HepG2 (cell line): ENCODE results near the gene TOMM40L. TPM values are rescaled to one million over a fixed set of nuclear protein-coding genes. Genes with fewer than 3 reads are reported as not detected.

ENCODE experiments used
- ATAC-seq: fragments of 200-7000 bp; cut with Tn5 transposase; 3 replicates; pipeline ENCODE4 v1.9.1; 2020; ENCODE audit warnings: mild to moderate bottlenecking, moderate library complexity
- BruUV-seq: library from RNA; stranded (reverse); fragments of 400-500 nt; replicated peaks from 2 replicates; lab custom pipeline; 2021; lab: Mats Ljungman, UMichigan
- CTCF ChIA-PET: fragments of 300-600 bp; formaldehyde crosslinking; extraction: SDS; loops from one replicate; lab custom pipeline; 2021; ENCODE audit warnings: low total read pairs, inconsistent platforms, low intra/inter-chr PET ratio; lab: Yijun Ruan, JAX
- POLR2A ChIA-PET: fragments of 350-600 bp; sonication (Branson Sonifier 250); formaldehyde crosslinking; loops from one replicate; lab custom pipeline; 2020; ENCODE audit warnings: antibody characterized with exemption, inconsistent platforms; lab: Yijun Ruan, JAX
- DNase-seq: peaks from one replicate; pipeline ENCODE4 v3.0.0-alpha.2; 2015; ENCODE audit warnings: low spot score
- FAIRE-seq: peaks from 3 replicates; lab custom pipeline; 2011; peaks lifted over from hg19 to GRCh38; lab: Jason Lieb, UNC
- H2AFZ ChIP-seq: one replicate; pipeline ENCODE4 v1.6.1; 2011; ENCODE audit warnings: low read length, inconsistent platforms
- H3K27ac ChIP-seq: fragments of 300-600 bp; 3 replicates; pipeline ENCODE4 v1.8.0; 2011; ENCODE audit warnings: mixed run types, mild to moderate bottlenecking, mixed read lengths, low read length, inconsistent platforms; ENCODE audit not compliant: insufficient read depth; ENCODE audit errors: extremely low read length
- H3K27me3 ChIP-seq, 2 experiments: fragments of 200-600 bp in 1 of 2; 2 replicates in 1 of 2; 3 replicates in 1 of 2; pipeline versions ENCODE4 v1.6.0 to v1.8.0; 2011; ENCODE audit warnings: low read length in 2 of 2, mild to moderate bottlenecking in 2 of 2, moderate library complexity in 2 of 2, inconsistent platforms in 1 of 2; ENCODE audit not compliant: insufficient read depth in 2 of 2, control insufficient read depth in 1 of 2
- H3K36me3 ChIP-seq, 2 experiments: fragments of 200-600 bp in 1 of 2; replicated peaks in 1 of 2; 2 replicates in 1 of 2; 3 replicates in 1 of 2; pipeline versions ENCODE4 v1.5.1 to v1.8.0; 2011; ENCODE audit warnings: low read length in 2 of 2, inconsistent platforms in 1 of 2; ENCODE audit not compliant: insufficient read depth in 2 of 2, control insufficient read depth in 1 of 2
- H3K4me1 ChIP-seq: 2 replicates; pipeline ENCODE4 v1.5.1; 2012; ENCODE audit warnings: low read length, inconsistent platforms; ENCODE audit not compliant: insufficient read depth
- H3K4me2 ChIP-seq: 2 replicates; pipeline ENCODE4 v1.6.0; 2011; ENCODE audit warnings: low read depth, low read length, inconsistent platforms
- H3K4me3 ChIP-seq, 3 experiments: fragments of 200-600 bp in 1 of 3; sonication (generic), shearing (Covaris generic) in 1 of 3; replicated peaks in 1 of 3; 2 replicates each; pipeline ENCODE4 v1.5.1; 2011 to 2016; ENCODE audit warnings: low read length in 3 of 3, inconsistent platforms in 2 of 3, low read depth in 2 of 3, mild to moderate bottlenecking in 2 of 3, control low read depth in 1 of 3, mixed read lengths in 1 of 3; ENCODE audit not compliant: insufficient read depth in 1 of 3
- H3K79me2 ChIP-seq: one replicate; pipeline ENCODE4 v1.6.1; 2011; ENCODE audit warnings: low read length, inconsistent platforms; ENCODE audit not compliant: insufficient read depth
- H3K9ac ChIP-seq: 2 replicates; pipeline ENCODE4 v1.6.0; 2011; ENCODE audit warnings: mild to moderate bottlenecking, low read depth, low read length, inconsistent platforms; ENCODE audit not compliant: insufficient read depth
- H3K9me3 ChIP-seq: 2 replicates; pipeline ENCODE4 v1.5.1; 2012; ENCODE audit warnings: mild to moderate bottlenecking, low read length
- H4K20me1 ChIP-seq: 2 replicates; pipeline ENCODE4 v1.6.0; 2011; ENCODE audit warnings: inconsistent platforms, mild to moderate bottlenecking, low read length, moderate library complexity; ENCODE audit not compliant: insufficient read depth
- ATM ChIP-seq: fragments of 450-650 bp; IDR thresholded peaks from 2 replicates; pipeline ENCODE4 v1.7.1; 2017; ENCODE audit warnings: mild to moderate bottlenecking, borderline replicate concordance
- BATF2 ChIP-seq: sonication (generic); formaldehyde crosslinking; IDR thresholded peaks from 2 replicates; pipeline ENCODE4 v1.8.0; 2022; ENCODE audit warnings: mild to moderate bottlenecking, missing genetic modification reagents, moderate library complexity
- HOXA3 ChIP-seq: sonication (generic); formaldehyde crosslinking; IDR thresholded peaks from 2 replicates; pipeline ENCODE4 v1.5.0; 2020; ENCODE audit warnings: missing genetic modification reagents
- NKX3-1 ChIP-seq: sonication (generic); formaldehyde crosslinking; IDR thresholded peaks from 2 replicates; pipeline ENCODE4 v1.5.0; 2020; ENCODE audit warnings: missing genetic modification reagents
- PLSCR1 ChIP-seq: sonication (generic); formaldehyde crosslinking; IDR thresholded peaks from 2 replicates; pipeline ENCODE4 v1.5.0; 2020; ENCODE audit warnings: missing genetic modification reagents, mild to moderate bottlenecking, borderline replicate concordance
- PPARG ChIP-seq: conservative IDR thresholded peaks from 2 replicates; pipeline ENCODE4 v1.6.1; 2016; ENCODE audit warnings: missing biosample characterization, missing genetic modification reagents
- PRDM15 ChIP-seq: sonication (generic); formaldehyde crosslinking; IDR thresholded peaks from 2 replicates; pipeline ENCODE4 v1.4.0; 2020; ENCODE audit warnings: missing genetic modification reagents
- RXRB ChIP-seq: IDR thresholded peaks from 2 replicates; pipeline ENCODE4 v1.6.1; 2016; ENCODE audit warnings: borderline replicate concordance, missing genetic modification reagents, missing compliant biosample characterization
- TGIF2 ChIP-seq: IDR thresholded peaks from 2 replicates; pipeline ENCODE4 v1.6.1; 2016; ENCODE audit warnings: control low read depth, missing compliant biosample characterization
- YEATS2 ChIP-seq: sonication (generic); formaldehyde crosslinking; IDR thresholded peaks from 2 replicates; pipeline ENCODE4 v1.4.0; 2020; ENCODE audit warnings: missing genetic modification reagents, borderline replicate concordance
- ZC3H13 ChIP-seq: sonication (generic); formaldehyde crosslinking; IDR thresholded peaks from 2 replicates; pipeline ENCODE4 v1.8.1; 2023; ENCODE audit warnings: mild to moderate bottlenecking, missing genetic modification reagents, moderate library complexity
- ZKSCAN8 ChIP-seq: IDR thresholded peaks from 2 replicates; pipeline ENCODE4 v1.6.1; 2016; ENCODE audit warnings: borderline replicate concordance, missing genetic modification reagents, missing compliant biosample characterization
- ZNF20 ChIP-seq: sonication (generic); formaldehyde crosslinking; IDR thresholded peaks from 2 replicates; pipeline ENCODE4 v1.4.0; 2020; ENCODE audit warnings: mild to moderate bottlenecking, moderate library complexity, missing genetic modification reagents
- ZNF264 ChIP-seq: sonication (generic); formaldehyde crosslinking; IDR thresholded peaks from 2 replicates; pipeline ENCODE4 v1.4.0; 2020; ENCODE audit warnings: missing genetic modification reagents
- ZNF674 ChIP-seq: sonication (generic); formaldehyde crosslinking; IDR thresholded peaks from 2 replicates; pipeline ENCODE4 v1.5.0; 2020; ENCODE audit warnings: low read depth, mild to moderate bottlenecking, missing genetic modification reagents
- WGBS: methylation state at CpG from one replicate; pipeline ENCODE4 v1.1.6; 2017; ENCODE audit warnings: low lambda C conversion rate; 5-methylcytosine and 5-hydroxymethylcytosine counted together
- in situ Hi-C: cut with HindIII; loops from 2 replicates; pipeline ENCODE4 v1.10.0; 2017; ENCODE audit warnings: low pct_unique_long_range_greater_than_20kb; ENCODE audit not compliant: extremely low pct_ligation_motif_present
- intact Hi-C: fragments of 100-400 bp; cut with micrococcal nuclease; formaldehyde crosslinking; loops from one replicate; pipeline ENCODE4 v1.10.0; 2022; ENCODE audit not compliant: unreplicated experiment
- polyA plus RNA-seq, 8 experiments: library from polyadenylated mRNA; depleted of rRNA in 3 of 8; stranded (reverse) in 7 of 8; unstranded in 1 of 8; fragments of >200 nt; fragmentation: Illumina TruSeq in 4 of 8; extraction: Trizol in 4 of 8; gene quantifications; 2 replicates each; pipeline versions ENCODE4 v1.2.1 to v1.2.3, GENCODE V29; 2011 to 2016; ENCODE audit warnings: low read depth in 4 of 8, missing spikeins in 1 of 8, mixed read lengths in 1 of 8; ENCODE audit not compliant: insufficient read depth in 1 of 8
- total RNA-seq, 5 experiments: library from RNA; depleted of rRNA; stranded (reverse); fragments of >200 nt; fragmentation: Illumina TruSeq; extraction: Trizol; gene quantifications; 2 replicates each; pipeline ENCODE4 v1.2.3, GENCODE V29; 2016; ENCODE audit warnings: low read depth in 1 of 5

Gene TOMM40L
- total and polyA plus RNA-seq, 2 of the 13 experiments (the other 11 are each of a cell fraction or from before 2014, with no cell fraction given), result 14.1 to 26.2 TPM

- TF ChIP-seq NKX3-1 (CRISPR knock-in tag), result peak; percentile 60; the same call in 1 of the 2 replicates
- peak; percentile 30; the same call in 1 of the 2 replicates for TF ChIP-seq RXRB (CRISPR knock-in tag)
Measured at GRCh38 chr1:161201836-161202712, 23.8 kb upstream of the TOMM40L start, which contains the start of gene NDUFS2 (continued).

DNA sequence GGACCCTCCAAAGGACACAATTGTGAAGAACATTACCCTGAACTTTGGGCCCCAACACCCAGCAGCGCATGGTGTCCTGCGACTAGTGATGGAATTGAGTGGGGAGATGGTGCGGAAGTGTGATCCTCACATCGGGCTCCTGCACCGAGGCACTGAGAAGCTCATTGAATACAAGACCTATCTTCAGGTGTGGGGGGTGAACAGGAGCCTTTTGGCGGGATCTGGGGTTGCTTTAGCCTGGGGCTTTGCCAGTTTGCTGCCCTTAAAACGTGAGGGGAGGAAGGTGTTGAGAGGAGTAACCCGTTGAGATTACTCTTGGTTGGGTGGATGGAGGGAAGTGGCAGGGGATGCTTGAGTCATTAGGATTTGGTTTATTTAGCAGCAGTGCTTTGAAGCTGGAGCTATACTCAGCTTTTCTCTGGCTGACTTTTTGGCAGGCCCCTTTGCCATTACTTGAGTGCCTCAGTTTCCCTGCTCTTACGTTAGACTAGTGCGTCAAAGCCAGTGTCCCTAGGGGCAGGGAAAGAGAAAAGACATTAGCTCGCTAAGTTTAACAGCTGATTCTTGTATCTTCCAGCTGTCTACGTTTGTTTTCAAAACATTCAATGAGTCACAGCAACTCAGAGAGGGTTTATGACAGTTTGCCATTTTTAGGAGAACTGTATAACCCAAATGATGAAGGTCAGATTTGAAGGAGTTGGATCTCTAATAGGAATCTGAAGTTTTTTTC lies 19.3 kb upstream of the TOMM40L start:
- intact Hi-C loops (no loop called here), in situ Hi-C loops (no loop called here)
- peaks cover 51% of the 10 kb centered on the region for H3K4me1 ChIP-seq
- H3K9ac ChIP-seq, result no peak overlapping the region
- FAIRE-seq, result no peak
- H3K79me2 ChIP-seq, result peaks cover 25% of the 10 kb centered on the region
- no peak for ATAC-seq
- no peaks in the 10 kb centered on the region for H4K20me1 ChIP-seq
- peaks cover 14 to 69% of the 10 kb centered on the region in 2 experiments for H3K36me3 ChIP-seq
- no TSS peak for BruUV-seq
- no peaks in the 10 kb centered on the region; a peak in 1 of 5 replicates for H3K27me3 ChIP-seq
- WGBS, result 96% methylated on average over 12 of the region's 12 CpGs
- ChIA-PET CTCF (no interaction called here), POLR2A (interaction anchor here (13.8 kb wide), 1 partner anchor 15 kb away, joined by 357 read pairs; the partner anchor contains the start of genes APOA2 and TOMM40L)
- H2AFZ ChIP-seq, result no peak overlapping the region
- H3K27ac ChIP-seq, result no peak overlapping the region
- no peak overlapping the region for H3K4me3 ChIP-seq
- H3K9me3 ChIP-seq, result no peaks in the 10 kb centered on the region
- no peak overlapping the region for H3K4me2 ChIP-seq
- no peak for DNase-seq
- TF ChIP-seq ZNF20 (CRISPR knock-in tag) (no peak), ZC3H13 (CRISPR knock-in tag) (no peak), PLSCR1 (CRISPR knock-in tag) (no peak), ZNF264 (CRISPR knock-in tag) (no peak), HOXA3 (no peak), ZNF674 (CRISPR knock-in tag) (no peak), ATM (no peak), PPARG (CRISPR knock-in tag) (no peak), YEATS2 (no peak), ZKSCAN8 (CRISPR knock-in tag) (no peak), TGIF2 (CRISPR knock-in tag) (no peak), BATF2 (CRISPR knock-in tag) (no peak), PRDM15 (CRISPR knock-in tag) (no peak)
